NCI-H460 (cell line): ENCODE data around the gene MTA3. TPM values are rescaled to one million over a fixed set of nuclear protein-coding genes. Genes with fewer than 3 reads are reported as not detected.
"Not testable (repeated sequence)": the region's sequence is repeated elsewhere in the genome, so short reads cannot be mapped to it uniquely, and the experiment has no call there.

Experiments
- DNase-seq: peaks from one replicate; pipeline ENCODE4 v3.0.0-alpha.2; 2016; ENCODE audit warnings: low read depth; ENCODE audit errors: extremely low read depth
- total RNA-seq: library from RNA; depleted of rRNA; stranded (reverse); fragments of >200 nt; shearing (Covaris generic); gene quantifications from 2 replicates; pipeline ENCODE4 v1.2.3, GENCODE V29; 2014

The MTA3 gene
- total RNA-seq, 1 experiment from 2014 or later: 28.5 TPM

GRCh38 chr2:42566837-42567321 lies 1.6 kb upstream of the MTA3 start:
- DNase-seq: no peak

DNA sequence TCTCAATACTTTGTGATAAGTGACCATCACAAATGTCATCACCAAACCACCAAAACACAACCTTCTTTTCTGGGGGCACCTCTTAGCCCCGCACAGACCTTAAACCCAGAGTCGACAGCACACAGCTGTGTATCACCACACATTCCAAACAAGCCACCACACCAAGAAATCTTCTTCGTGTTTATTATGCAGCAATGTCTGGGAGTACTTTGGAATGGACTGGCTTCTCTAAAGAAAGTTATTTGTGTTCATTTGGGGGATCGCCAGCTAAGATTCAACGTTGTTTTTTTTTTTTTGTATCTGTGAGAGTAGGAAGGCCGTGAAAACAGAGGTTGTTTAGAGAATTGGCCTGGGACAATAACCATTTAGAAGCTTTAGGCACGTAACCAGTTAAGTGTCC lies 1.1 kb upstream of the MTA3 start:
- no peak for DNase-seq

- no peak for DNase-seq
These were observed 529 bp upstream of the MTA3 start for GRCh38 chr2:42567806-42568400.

GRCh38 chr2:42569116-42569711 lies 782 bp downstream of the MTA3 start:
- DNase-seq: peak; percentile 8

GRCh38 chr2:42569883-42570282 lies 1.5 kb downstream of the MTA3 start:
- DNase-seq: no peak

GRCh38 chr2:42572297-42573081 lies 4.1 kb downstream of the MTA3 start:
- DNase-seq: no peak

DNA sequence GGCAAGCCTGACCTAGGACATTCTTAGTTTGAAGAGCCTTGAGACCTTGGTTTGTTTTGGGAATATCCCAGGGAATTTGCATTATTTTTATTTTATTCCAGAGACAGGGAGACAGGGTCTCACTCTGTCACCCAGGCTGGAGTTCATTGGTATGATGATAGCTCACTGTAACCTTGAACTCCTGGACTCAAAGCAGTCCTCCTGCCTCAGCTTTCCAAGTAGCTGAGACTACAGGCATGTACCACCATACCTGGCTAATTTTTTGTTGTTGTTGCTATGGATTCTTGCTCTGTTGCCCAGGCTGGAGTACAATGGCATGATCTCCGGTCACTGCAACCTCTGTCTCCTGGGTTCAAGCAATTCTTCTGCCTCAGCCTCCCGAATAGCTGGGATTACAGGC lies 4.8 kb downstream of the MTA3 start:
- DNase-seq: no peak

- no peak for DNase-seq
These were observed 7.1 kb downstream of the MTA3 start for GRCh38 chr2:42575458-42576064.

- DNase-seq: no peak
These were observed 10.2 kb downstream of the MTA3 start for GRCh38 chr2:42578621-42579020.

GRCh38 chr2:42581257-42581656 lies 12.8 kb downstream of the MTA3 start:
- DNase-seq: no peak

- DNase-seq: not testable (repeated sequence)
These were observed 16.2 kb downstream of the MTA3 start for GRCh38 chr2:42584628-42585027.

DNA sequence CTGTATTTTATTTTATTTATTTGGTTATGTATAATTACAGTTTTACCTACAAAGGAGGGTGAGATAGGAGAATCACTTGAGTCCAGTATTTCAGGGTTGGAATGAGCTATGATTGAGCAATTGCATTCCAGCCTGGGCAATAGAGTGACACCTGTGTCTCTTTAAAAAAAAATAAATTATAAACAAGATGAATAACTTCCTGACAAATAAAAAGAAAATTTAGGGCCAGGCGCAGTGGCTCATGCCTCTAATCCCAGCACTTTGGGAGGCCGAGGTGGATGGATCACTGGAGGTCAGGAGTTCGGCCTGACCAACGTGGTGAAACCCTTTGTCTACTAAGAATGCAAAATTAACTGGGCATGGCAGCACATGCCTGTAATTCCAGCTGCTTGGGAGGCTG lies 17.3 kb downstream of the MTA3 start:
- no peak for DNase-seq

GRCh38 chr2:42587526-42588117 lies 19.2 kb downstream of the MTA3 start:
- DNase-seq: no peak

- no peak for DNase-seq
These were observed 19.7 kb downstream of the MTA3 start for GRCh38 chr2:42588121-42588520.

- no peak for DNase-seq
These were observed 21.7 kb downstream of the MTA3 start for GRCh38 chr2:42590176-42590575.

DNA sequence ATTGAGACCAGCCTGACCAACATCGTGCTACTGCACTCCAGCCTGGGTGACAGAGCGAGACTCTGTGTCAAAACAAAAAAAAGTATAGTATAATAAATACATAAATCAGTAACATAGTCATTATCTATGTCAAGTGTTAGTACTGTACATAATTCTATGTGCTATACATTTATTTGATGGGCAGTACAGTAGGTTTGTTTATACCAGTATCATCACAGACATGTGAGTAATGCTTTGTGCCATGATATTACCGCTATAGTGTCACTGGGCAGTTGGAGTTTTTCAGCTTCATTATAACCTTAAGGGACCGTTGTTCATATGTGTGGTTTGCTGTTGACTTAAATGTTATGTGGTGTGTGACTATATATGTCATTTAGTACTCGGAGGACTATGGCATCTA lies 24.9 kb downstream of the MTA3 start:
- no peak for DNase-seq

DNA sequence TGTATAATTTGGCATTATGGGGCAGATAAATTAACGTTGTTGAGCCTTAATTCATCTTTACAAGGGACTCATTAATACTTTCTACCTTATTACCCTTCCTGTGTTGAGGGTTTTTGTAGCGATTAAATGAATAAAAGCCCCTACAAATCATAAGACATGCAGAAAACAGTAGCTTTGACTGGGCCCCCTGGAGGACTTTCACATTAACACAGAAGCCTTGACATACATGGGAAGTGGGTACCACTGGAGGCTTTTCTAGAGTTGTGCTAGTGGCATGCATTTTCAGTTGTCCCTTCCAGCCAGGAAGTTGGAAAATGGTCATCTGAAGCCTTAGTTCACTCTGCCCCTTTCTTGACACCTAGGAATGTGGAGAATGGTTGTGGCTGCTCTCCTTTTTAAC lies 30.2 kb downstream of the MTA3 start:
- DNase-seq: no peak

DNA sequence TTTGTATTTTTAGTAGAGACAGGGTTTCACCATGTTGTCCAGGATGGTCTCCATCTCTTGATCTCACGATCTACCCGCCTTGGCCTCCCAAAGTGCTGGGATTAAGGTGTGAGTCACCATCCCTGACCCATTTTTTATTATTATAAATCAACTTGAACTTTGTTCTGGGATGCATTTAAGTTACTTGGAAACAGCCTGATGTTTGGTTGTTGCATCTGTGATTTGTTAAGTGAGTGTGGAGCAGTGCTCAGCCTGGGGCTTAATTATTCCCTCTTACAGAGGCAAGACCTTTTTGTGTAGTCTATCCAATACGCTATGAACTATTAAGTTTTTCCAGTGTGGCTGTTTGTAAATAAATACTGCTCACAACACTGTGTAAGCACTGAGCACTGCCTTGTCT lies 32.6 kb downstream of the MTA3 start:
- DNase-seq: no peak

DNA sequence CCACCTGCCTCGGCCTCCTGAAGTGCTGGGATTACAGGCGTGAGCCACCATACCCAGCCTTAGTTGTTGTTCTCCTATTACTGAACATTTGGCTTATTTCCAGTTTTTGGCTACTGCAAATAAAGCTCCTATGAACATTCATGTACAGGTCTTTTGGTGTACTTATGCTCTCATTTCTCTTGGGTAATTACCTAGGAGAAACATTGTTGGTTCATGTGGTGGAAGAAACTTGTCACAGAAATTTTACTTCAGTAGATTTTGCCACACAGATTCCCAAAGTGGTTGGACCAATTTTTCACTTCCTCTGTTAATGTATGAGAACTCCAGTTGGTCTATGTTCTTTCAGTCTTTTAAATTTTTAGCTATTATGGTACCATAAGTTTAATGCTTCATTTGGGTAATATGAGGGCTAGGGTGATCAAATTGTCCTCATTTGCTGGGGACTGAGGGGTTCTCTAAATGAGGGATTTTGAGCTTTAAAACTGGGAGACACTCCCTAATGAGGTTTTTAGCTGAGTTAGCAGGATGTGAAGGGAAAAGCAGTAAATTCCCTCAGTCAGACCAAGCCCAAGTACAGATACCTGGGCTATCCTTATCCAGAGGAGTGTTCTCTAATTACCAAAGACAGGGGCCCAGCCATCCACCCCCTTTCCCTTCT lies 33.9 kb downstream of the MTA3 start:
- DNase-seq: no peak

GRCh38 chr2:42602876-42603219 lies 34.4 kb downstream of the MTA3 start:
- DNase-seq: no peak
